Measurements from ENCODE around the gene FHOD1. TPM values are rescaled to one million over a fixed set of nuclear protein-coding genes. Genes with fewer than 3 reads are reported as not detected.
A peak's percentile ranks its signal among the peaks of the same experiment; 100 is the strongest.

The FHOD1 gene
- total and polyA plus RNA-seq, 9 of the 15 experiments (the other 6 are each of a cell fraction or from before 2014, with no cell fraction given), result 18.7 to 126 (median 32.3) TPM

GRCh38 chr16:67190448-67191399 lies 56.6 kb downstream of the FHOD1 start (continued):
- TF ChIP-seq ZBTB40 (IDR thresholded peaks at IDR 0.05), result no peak
- TF ChIP-seq ZBTB40 (CRISPR knock-in tag; IDR thresholded peaks at IDR 0.05), result no peak
- TF ChIP-seq ZNF239 (CRISPR knock-in tag; IDR thresholded peaks at IDR 0.05), result no peak
- TF ChIP-seq ZKSCAN1 (IDR thresholded peaks at IDR 0.05; ENCODE audit: low read depth, low read length), result no peak
- no peak for TF ChIP-seq THRAP3 (IDR thresholded peaks at IDR 0.05; ENCODE audit: borderline replicate concordance)
- TF ChIP-seq TAL1 (IDR thresholded peaks at IDR 0.05), result peak; percentile 52
- TF ChIP-seq ATF1 (CRISPR knock-in tag; IDR thresholded peaks at IDR 0.05), result no peak
- TF ChIP-seq ATF1 (tag; IDR thresholded peaks at IDR 0.05), result no peak
- no peak for TF ChIP-seq BRCA1 (IDR thresholded peaks at IDR 0.05)
- TF ChIP-seq BRCA1 (CRISPR knock-in tag; IDR thresholded peaks at IDR 0.05), result no peak
- no peak for TF ChIP-seq COPS2 (conservative IDR thresholded peaks at IDR 0.05)
- no peak for TF ChIP-seq USF1 (CRISPR knock-in tag; IDR thresholded peaks at IDR 0.05)
- TF ChIP-seq NCOA6 (IDR thresholded peaks at IDR 0.05), result no peak
- TF ChIP-seq MYC (IDR thresholded peaks at IDR 0.05; ENCODE audit: low read depth, low read length), result no peak
- TF ChIP-seq MYC (CRISPR knock-in tag; IDR thresholded peaks at IDR 0.05; ENCODE audit: borderline replicate concordance, low read depth), result no peak
- TF ChIP-seq SMAD1 (IDR thresholded peaks at IDR 0.05; ENCODE audit: low read depth, low read length, partially characterized antibody), result no peak
- TF ChIP-seq TAF15 (IDR thresholded peaks at IDR 0.05; ENCODE audit: low read depth, low read length), result no peak
- TF ChIP-seq SNIP1 (IDR thresholded peaks at IDR 0.05; ENCODE audit: low read depth), result no peak
- TF ChIP-seq ZNF583 (CRISPR knock-in tag; IDR thresholded peaks at IDR 0.05), result no peak

Data from K562 (cell line).